Neural cell (in vitro differentiated cells): ENCODE results near the gene FAM83F. TPM values are rescaled to one million over a fixed set of nuclear protein-coding genes. Genes with fewer than 3 reads are reported as not detected.

Experiments
- H2AFZ ChIP-seq: fragments of 200-600, 300-800 bp; sonication (generic), shearing (Covaris generic); 2 replicates; pipeline ENCODE4 v1.6.0; 2014; ENCODE audit warnings: low read depth, mild to moderate bottlenecking, antibody characterized with exemption, low read length, moderate library complexity
- H3F3A ChIP-seq: fragments of 200-600 bp; shearing (Covaris generic); 2 replicates; pipeline ENCODE4 v1.6.1; 2016; ENCODE audit warnings: mild to moderate bottlenecking, moderate library complexity, mixed read lengths, antibody characterized with exemption, low read length; ENCODE audit not compliant: insufficient read depth, poor library complexity, severe bottlenecking
- H3K27ac ChIP-seq: fragments of 200-600, 300-800 bp; sonication (generic), shearing (Covaris generic); 2 replicates; pipeline ENCODE4 v1.5.1; 2014; ENCODE audit warnings: mild to moderate bottlenecking, low read length, moderate library complexity
- H3K27me3 ChIP-seq: fragments of 300-800, 200-600 bp; sonication (generic), shearing (Covaris generic); 2 replicates; pipeline ENCODE4 v1.6.0; 2014; ENCODE audit warnings: mild to moderate bottlenecking, low read depth, low read length, moderate library complexity; ENCODE audit not compliant: insufficient read depth
- H3K36me3 ChIP-seq: fragments of 300-800, 200-600 bp; sonication (generic), shearing (Covaris generic); 2 replicates; pipeline ENCODE4 v1.5.1; 2014; ENCODE audit warnings: mild to moderate bottlenecking, antibody characterized with exemption, low read length, moderate library complexity; ENCODE audit not compliant: insufficient read depth
- H3K4me2 ChIP-seq: fragments of 300-800, 200-600 bp; sonication (generic), shearing (Covaris generic); 2 replicates; pipeline ENCODE4 v1.6.0; 2014; ENCODE audit warnings: mild to moderate bottlenecking, low read length
- H3K4me3 ChIP-seq: fragments of 300-800, 200-600 bp; sonication (generic), shearing (Covaris generic); 2 replicates; pipeline ENCODE4 v1.5.1; 2014; ENCODE audit warnings: mild to moderate bottlenecking, low read length, moderate library complexity
- H3K79me2 ChIP-seq: fragments of 200-600 bp; shearing (Covaris generic); replicated peaks from 2 replicates; pipeline ENCODE4 v1.6.0; 2014; ENCODE audit warnings: mild to moderate bottlenecking, low read length, moderate library complexity; ENCODE audit not compliant: insufficient read depth
- H3K9ac ChIP-seq: fragments of 300-800, 200-600 bp; sonication (generic), shearing (Covaris generic); 2 replicates; pipeline ENCODE4 v1.6.1; 2016; ENCODE audit warnings: mild to moderate bottlenecking, low read length, mixed read lengths
- H3K9me2 ChIP-seq: fragments of 200-600 bp; shearing (Covaris generic); 2 replicates; pipeline ENCODE4 v1.6.1; 2016; ENCODE audit warnings: mild to moderate bottlenecking, low read length, mixed read lengths; ENCODE audit not compliant: insufficient read depth
- H3K9me3 ChIP-seq: fragments of 200-600, 300-800 bp; sonication (generic), shearing (Covaris generic); 2 replicates; pipeline ENCODE4 v1.6.1; 2016; ENCODE audit warnings: mild to moderate bottlenecking, mixed run types, low read length, moderate library complexity, mixed read lengths
- H4K20me1 ChIP-seq: fragments of 200-600 bp; shearing (Covaris generic); 2 replicates; pipeline ENCODE4 v1.6.1; 2016; ENCODE audit warnings: mild to moderate bottlenecking, mixed run types; ENCODE audit not compliant: insufficient read depth
- EP300 ChIP-seq: fragments of 450-650 bp; conservative IDR thresholded peaks from 2 replicates; pipeline ENCODE4 v1.6.1; 2014; ENCODE audit warnings: antibody characterized with exemption, mild to moderate bottlenecking, moderate library complexity; ENCODE audit not compliant: poor library complexity, severe bottlenecking
- EZH2 ChIP-seq: fragments of 200-600, 300-800 bp; shearing (Covaris generic), sonication (generic); IDR thresholded peaks from 2 replicates; pipeline ENCODE4 v1.6.1; 2014; ENCODE audit warnings: antibody characterized with exemption, low read length, borderline replicate concordance, mild to moderate bottlenecking; ENCODE audit not compliant: insufficient read depth, poor library complexity, severe bottlenecking
- MXI1 ChIP-seq: fragments of 450-650 bp; conservative IDR thresholded peaks from 2 replicates; pipeline ENCODE4 v1.6.1; 2014; ENCODE audit warnings: antibody characterized with exemption, mild to moderate bottlenecking; ENCODE audit not compliant: poor library complexity, severe bottlenecking
- POLR2AphosphoS5 ChIP-seq: IDR thresholded peaks from 2 replicates; pipeline ENCODE4 v1.6.1; 2012
- RAD21 ChIP-seq: fragments of 450-650 bp; conservative IDR thresholded peaks from 2 replicates; pipeline ENCODE4 v1.6.1; 2014; ENCODE audit warnings: antibody characterized with exemption, mild to moderate bottlenecking, moderate library complexity
- SMC3 ChIP-seq: fragments of 450-650 bp; conservative IDR thresholded peaks from 2 replicates; pipeline ENCODE4 v1.6.1; 2014; ENCODE audit warnings: antibody characterized with exemption, mild to moderate bottlenecking, moderate library complexity; ENCODE audit not compliant: poor library complexity
- TAF1 ChIP-seq: IDR thresholded peaks from 2 replicates; pipeline ENCODE4 v1.6.1; 2012; ENCODE audit warnings: low read depth
- polyA plus RNA-seq: library from polyadenylated mRNA; depleted of rRNA; stranded (reverse); fragments of >200 nt; gene quantifications from 2 replicates; pipeline ENCODE4 v1.2.3, GENCODE V29; 2014
- TF ChIP-seq, protein P1 (sequence below): fragments of 450-650 bp; IDR thresholded peaks from 2 replicates; pipeline ENCODE4 v1.5.1; 2014; ENCODE audit warnings: antibody characterized with exemption, mild to moderate bottlenecking, moderate library complexity; ENCODE audit not compliant: poor library complexity, severe bottlenecking
- TF ChIP-seq, protein P2 (sequence below): IDR thresholded peaks from 2 replicates; pipeline ENCODE4 v1.6.1; 2012; ENCODE audit warnings: borderline replicate concordance

Gene FAM83F
- polyA plus RNA-seq, 1 donor from 2014 or later: 0.42 TPM

DNA sequence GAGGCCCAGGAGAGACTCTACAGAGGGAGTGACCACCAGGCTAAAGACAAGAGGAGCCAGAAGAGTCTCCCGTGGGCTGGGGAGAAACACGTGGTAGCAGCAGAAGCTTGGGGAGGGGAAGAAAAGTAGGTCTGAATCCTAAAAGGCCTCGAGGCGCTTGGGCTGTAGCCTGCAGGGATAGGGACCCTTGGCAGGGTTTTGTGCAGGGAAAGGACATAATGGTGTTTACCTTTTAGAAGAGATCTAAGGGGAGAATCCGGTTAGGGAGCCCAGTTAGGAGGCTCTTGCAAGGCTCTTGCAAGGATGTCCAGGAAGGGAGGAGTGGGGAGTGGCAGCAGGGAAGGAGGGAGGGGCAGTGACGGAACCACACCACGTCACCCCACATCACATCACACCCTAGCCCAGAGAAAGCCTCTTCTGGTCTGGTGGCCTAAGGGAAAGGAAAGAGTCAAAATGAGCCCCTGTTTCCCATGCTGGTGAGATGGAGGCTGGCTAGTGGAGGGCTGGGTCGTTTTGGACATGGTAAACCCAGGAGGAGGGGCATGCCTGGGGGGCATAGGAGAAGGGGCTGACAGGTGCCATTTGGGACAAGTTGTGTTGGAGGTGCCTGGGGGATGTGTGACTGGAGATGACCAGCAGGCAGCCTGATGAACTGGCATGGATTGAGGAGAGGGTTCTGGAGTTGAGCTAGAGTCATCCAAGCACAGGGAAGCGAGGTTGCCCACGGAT lies 6.2 kb upstream of the FAM83F start:
- no peaks in the 10 kb centered on the region for H4K20me1 ChIP-seq
- no peaks in the 10 kb centered on the region for H3F3A ChIP-seq
- H3K4me2 ChIP-seq: no peak overlapping the region
- H3K9me2 ChIP-seq: no peaks in the 10 kb centered on the region
- H3K79me2 ChIP-seq: no peaks in the 10 kb centered on the region
- no peaks in the 10 kb centered on the region for H3K36me3 ChIP-seq
- H3K27me3 ChIP-seq: peaks cover 14% of the 10 kb centered on the region
- no peak overlapping the region for H3K4me3 ChIP-seq
- no peak overlapping the region for H2AFZ ChIP-seq
- H3K9ac ChIP-seq: no peak overlapping the region
- TF ChIP-seq SMC3: no peak
- no peak for TF ChIP-seq EP300
- no peak for TF ChIP-seq EZH2
- TF ChIP-seq, protein P1, sequence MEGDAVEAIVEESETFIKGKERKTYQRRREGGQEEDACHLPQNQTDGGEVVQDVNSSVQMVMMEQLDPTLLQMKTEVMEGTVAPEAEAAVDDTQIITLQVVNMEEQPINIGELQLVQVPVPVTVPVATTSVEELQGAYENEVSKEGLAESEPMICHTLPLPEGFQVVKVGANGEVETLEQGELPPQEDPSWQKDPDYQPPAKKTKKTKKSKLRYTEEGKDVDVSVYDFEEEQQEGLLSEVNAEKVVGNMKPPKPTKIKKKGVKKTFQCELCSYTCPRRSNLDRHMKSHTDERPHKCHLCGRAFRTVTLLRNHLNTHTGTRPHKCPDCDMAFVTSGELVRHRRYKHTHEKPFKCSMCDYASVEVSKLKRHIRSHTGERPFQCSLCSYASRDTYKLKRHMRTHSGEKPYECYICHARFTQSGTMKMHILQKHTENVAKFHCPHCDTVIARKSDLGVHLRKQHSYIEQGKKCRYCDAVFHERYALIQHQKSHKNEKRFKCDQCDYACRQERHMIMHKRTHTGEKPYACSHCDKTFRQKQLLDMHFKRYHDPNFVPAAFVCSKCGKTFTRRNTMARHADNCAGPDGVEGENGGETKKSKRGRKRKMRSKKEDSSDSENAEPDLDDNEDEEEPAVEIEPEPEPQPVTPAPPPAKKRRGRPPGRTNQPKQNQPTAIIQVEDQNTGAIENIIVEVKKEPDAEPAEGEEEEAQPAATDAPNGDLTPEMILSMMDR: no peak
- no peak for TF ChIP-seq MXI1
- no peak for TF ChIP-seq POLR2AphosphoS5
- TF ChIP-seq, protein P2, sequence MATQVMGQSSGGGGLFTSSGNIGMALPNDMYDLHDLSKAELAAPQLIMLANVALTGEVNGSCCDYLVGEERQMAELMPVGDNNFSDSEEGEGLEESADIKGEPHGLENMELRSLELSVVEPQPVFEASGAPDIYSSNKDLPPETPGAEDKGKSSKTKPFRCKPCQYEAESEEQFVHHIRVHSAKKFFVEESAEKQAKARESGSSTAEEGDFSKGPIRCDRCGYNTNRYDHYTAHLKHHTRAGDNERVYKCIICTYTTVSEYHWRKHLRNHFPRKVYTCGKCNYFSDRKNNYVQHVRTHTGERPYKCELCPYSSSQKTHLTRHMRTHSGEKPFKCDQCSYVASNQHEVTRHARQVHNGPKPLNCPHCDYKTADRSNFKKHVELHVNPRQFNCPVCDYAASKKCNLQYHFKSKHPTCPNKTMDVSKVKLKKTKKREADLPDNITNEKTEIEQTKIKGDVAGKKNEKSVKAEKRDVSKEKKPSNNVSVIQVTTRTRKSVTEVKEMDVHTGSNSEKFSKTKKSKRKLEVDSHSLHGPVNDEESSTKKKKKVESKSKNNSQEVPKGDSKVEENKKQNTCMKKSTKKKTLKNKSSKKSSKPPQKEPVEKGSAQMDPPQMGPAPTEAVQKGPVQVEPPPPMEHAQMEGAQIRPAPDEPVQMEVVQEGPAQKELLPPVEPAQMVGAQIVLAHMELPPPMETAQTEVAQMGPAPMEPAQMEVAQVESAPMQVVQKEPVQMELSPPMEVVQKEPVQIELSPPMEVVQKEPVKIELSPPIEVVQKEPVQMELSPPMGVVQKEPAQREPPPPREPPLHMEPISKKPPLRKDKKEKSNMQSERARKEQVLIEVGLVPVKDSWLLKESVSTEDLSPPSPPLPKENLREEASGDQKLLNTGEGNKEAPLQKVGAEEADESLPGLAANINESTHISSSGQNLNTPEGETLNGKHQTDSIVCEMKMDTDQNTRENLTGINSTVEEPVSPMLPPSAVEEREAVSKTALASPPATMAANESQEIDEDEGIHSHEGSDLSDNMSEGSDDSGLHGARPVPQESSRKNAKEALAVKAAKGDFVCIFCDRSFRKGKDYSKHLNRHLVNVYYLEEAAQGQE: no peak
- TF ChIP-seq TAF1: no peak
- no peak for TF ChIP-seq RAD21
- no peaks in the 10 kb centered on the region for H3K9me3 ChIP-seq
- H3K27ac ChIP-seq: no peak overlapping the region

DNA sequence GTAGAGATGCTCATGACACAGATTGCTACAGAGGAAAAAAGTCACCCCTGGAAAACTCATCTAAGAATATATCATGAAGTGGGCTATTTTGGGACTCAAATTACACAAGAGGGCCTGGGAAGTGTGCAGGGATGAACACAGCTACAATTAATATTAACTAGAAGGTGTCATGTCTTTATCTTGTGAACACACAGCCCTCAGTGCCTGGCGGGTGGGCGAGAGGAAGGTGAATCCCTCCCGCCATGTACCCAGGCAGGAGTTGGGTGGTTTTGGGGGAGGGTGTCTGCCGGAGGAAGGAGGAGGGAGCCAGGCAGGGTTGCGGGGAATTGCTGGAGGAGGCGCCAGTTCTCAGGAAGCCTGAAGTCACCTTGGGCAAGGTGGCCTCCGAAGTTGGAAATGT lies 5.1 kb upstream of the FAM83F start:
- Histone ChIP-seq H3K9ac (no peak overlapping the region), H3F3A (no peaks in the 10 kb centered on the region), H3K27ac (no peak overlapping the region), H3K4me2 (no peak overlapping the region), H3K9me2 (no peaks in the 10 kb centered on the region), H3K9me3 (no peaks in the 10 kb centered on the region), H3K36me3 (no peaks in the 10 kb centered on the region), H3K79me2 (no peaks in the 10 kb centered on the region), H2AFZ (no peak overlapping the region), H3K4me3 (no peak overlapping the region), H4K20me1 (no peaks in the 10 kb centered on the region), H3K27me3 (peaks cover 14% of the 10 kb centered on the region)
- TF ChIP-seq, protein P1: no peak
- TF ChIP-seq MXI1 (no peak), EZH2 (no peak), TAF1 (no peak), RAD21 (no peak), SMC3 (no peak), POLR2AphosphoS5 (no peak), EP300 (no peak)
- TF ChIP-seq, protein P2: no peak
